Esophagus squamous epithelium (tissue), 5 donors: Measurements from ENCODE around the gene DBF4. TPM values are rescaled to one million over a fixed set of nuclear protein-coding genes. Genes with fewer than 3 reads are reported as not detected.
"Not testable (repeated sequence)": the region's sequence is repeated elsewhere in the genome, so short reads cannot be mapped to it uniquely, and the experiment has no call there.

Source experiments
- DNase-seq: peaks from one replicate; lab custom pipeline; 2025; lab: John Stamatoyannopoulos, UW
- H3K27ac ChIP-seq, 4 donors: fragments of 200-600 bp; sonication (generic); one replicate each; pipeline ENCODE4 v1.5.1; 2016 to 2019; ENCODE audit warnings: mild to moderate bottlenecking in 1 of 4
- H3K27me3 ChIP-seq, 4 donors: fragments of 200-600 bp; sonication (generic); 1 replicate in 3 of 4; 2 replicates in 1 of 4; pipeline versions ENCODE4 v1.5.1 to v1.6.0; 2017 to 2021; ENCODE audit warnings: antibody characterized with exemption in 1 of 4
- H3K36me3 ChIP-seq, 3 donors: fragments of 200-600 bp; sonication (generic); one replicate each; pipeline ENCODE4 v1.5.1; 2016 to 2019
- H3K4me1 ChIP-seq, 3 donors: fragments of 200-600 bp; sonication (generic); one replicate each; pipeline ENCODE4 v1.5.1; 2017 to 2019
- H3K4me3 ChIP-seq, 4 donors: fragments of 200-600 bp; sonication (generic); 1 replicate in 3 of 4; 2 replicates in 1 of 4; pipeline ENCODE4 v1.5.1; 2016 to 2019; ENCODE audit warnings: mild to moderate bottlenecking in 2 of 4, moderate library complexity in 1 of 4
- H3K9me3 ChIP-seq, 3 donors: fragments of 200-600 bp; sonication (generic); one replicate each; pipeline ENCODE4 v1.5.1; 2016 to 2019
- POLR2A ChIP-seq, 4 donors: fragments of 450-650 bp; IDR thresholded peaks; one replicate each; pipeline ENCODE4 v1.6.1; 2017; ENCODE audit warnings: antibody characterized with exemption in 4 of 4, mild to moderate bottlenecking in 4 of 4, moderate library complexity in 3 of 4
- WGBS, 2 donors: methylation state at CpG; one replicate each; pipeline ENCODE4 v1.1.5; 2018; 5-methylcytosine and 5-hydroxymethylcytosine counted together
- intact Hi-C: fragments of 100-400 bp; cut with DNase I; formaldehyde crosslinking; loops from one replicate; pipeline ENCODE4 v1.15.0; 2022
- total RNA-seq, 4 donors: library from RNA; depleted of rRNA; stranded (reverse); fragments of >200 nt; gene quantifications; one replicate each; pipeline ENCODE4 v1.1.0, GENCODE V29; 2016
- TF ChIP-seq, protein P1 (sequence below), 6 experiments: fragments of 450-650 bp in 4 of 6; fragments of 200-600 bp in 2 of 6; sonication (generic) in 2 of 6; IDR thresholded peaks; one replicate each; pipeline ENCODE4 v1.5.1; 2016 to 2019; ENCODE audit warnings: antibody characterized with exemption in 6 of 6, mild to moderate bottlenecking in 4 of 6, moderate library complexity in 4 of 6
- donor health status: DM: yes; HTN: yes; CAD: no.

DBF4 gene
- total RNA-seq, 4 donors from 2014 or later = 11.0 to 27.3 (median 18.0) TPM

DNA sequence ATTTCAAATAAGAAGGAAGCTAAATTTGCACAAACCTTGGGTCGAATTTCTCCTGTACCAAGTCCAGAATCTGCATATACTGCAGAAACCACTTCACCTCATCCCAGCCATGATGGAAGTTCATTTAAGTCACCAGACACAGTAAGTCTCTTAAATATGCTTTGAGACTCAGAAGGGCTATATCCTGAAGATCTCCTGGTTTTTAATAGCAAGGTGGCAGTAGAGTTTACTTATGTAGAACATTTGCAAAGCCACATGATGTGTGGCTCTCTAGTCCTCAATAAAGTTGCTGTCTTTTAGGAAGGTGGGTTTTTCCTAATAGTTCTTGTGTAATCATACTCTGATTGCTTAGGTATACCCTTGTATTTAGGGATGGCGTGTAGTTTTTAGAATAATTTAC, 8.7 kb downstream of the DBF4 start:
- 73 to 78% methylated on average over 2 of the region's 2 CpGs for WGBS, 2 donors
- no peaks in the 10 kb centered on the region for H3K27me3 ChIP-seq
- intact Hi-C loops = loop anchor here (10.0 kb wide), 1 partner anchor 80 kb away; no protein-coding TSS in a partner anchor
- no peak for DNase-seq
- peaks cover 0 to 44% (median 0%) of the 10 kb centered on the region in 3 donors for H3K36me3 ChIP-seq
- TF ChIP-seq POLR2A (IDR thresholded peaks at IDR 0.05) = no peak
- TF ChIP-seq, protein P1, sequence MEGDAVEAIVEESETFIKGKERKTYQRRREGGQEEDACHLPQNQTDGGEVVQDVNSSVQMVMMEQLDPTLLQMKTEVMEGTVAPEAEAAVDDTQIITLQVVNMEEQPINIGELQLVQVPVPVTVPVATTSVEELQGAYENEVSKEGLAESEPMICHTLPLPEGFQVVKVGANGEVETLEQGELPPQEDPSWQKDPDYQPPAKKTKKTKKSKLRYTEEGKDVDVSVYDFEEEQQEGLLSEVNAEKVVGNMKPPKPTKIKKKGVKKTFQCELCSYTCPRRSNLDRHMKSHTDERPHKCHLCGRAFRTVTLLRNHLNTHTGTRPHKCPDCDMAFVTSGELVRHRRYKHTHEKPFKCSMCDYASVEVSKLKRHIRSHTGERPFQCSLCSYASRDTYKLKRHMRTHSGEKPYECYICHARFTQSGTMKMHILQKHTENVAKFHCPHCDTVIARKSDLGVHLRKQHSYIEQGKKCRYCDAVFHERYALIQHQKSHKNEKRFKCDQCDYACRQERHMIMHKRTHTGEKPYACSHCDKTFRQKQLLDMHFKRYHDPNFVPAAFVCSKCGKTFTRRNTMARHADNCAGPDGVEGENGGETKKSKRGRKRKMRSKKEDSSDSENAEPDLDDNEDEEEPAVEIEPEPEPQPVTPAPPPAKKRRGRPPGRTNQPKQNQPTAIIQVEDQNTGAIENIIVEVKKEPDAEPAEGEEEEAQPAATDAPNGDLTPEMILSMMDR (IDR thresholded peaks at IDR 0.05) = no peak
- H3K27ac ChIP-seq = no peak overlapping the region
- H3K4me1 ChIP-seq = no peaks in the 10 kb centered on the region
- H3K9me3 ChIP-seq = no peaks in the 10 kb centered on the region
- H3K4me3 ChIP-seq = no peak overlapping the region

GRCh38 chr7:87886875-87887274, 10.6 kb downstream of the DBF4 start:
- no peak for TF ChIP-seq POLR2A (IDR thresholded peaks at IDR 0.05)
- TF ChIP-seq, protein P1 (IDR thresholded peaks at IDR 0.05) = peak in 4 of 6 experiments; percentile 37 to 57 (median 44)
- intact Hi-C loops = loop anchor here (10.0 kb wide), 1 partner anchor 82 kb away; no protein-coding TSS in a partner anchor
- no peak overlapping the region for H3K4me3 ChIP-seq
- no peaks in the 10 kb centered on the region for H3K4me1 ChIP-seq
- H3K9me3 ChIP-seq = no peaks in the 10 kb centered on the region
- H3K27ac ChIP-seq = no peak overlapping the region
- no peaks in the 10 kb centered on the region for H3K27me3 ChIP-seq
- peaks cover 0 to 48% (median 0%) of the 10 kb centered on the region in 3 donors for H3K36me3 ChIP-seq
- DNase-seq = no peak

- no peak overlapping the region for H3K27ac ChIP-seq
- DNase-seq = no peak
- WGBS, 2 donors = 86 to 94% methylated on average over 2 of the region's 2 CpGs
- TF ChIP-seq, protein P1 (IDR thresholded peaks at IDR 0.05) = no peak
- TF ChIP-seq POLR2A (IDR thresholded peaks at IDR 0.05) = no peak
- peaks cover 0 to 42% (median 5%) of the 10 kb centered on the region in 3 donors for H3K36me3 ChIP-seq
- H3K4me1 ChIP-seq = no peaks in the 10 kb centered on the region
- no peak overlapping the region for H3K4me3 ChIP-seq
- H3K9me3 ChIP-seq = no peaks in the 10 kb centered on the region
- no peaks in the 10 kb centered on the region for H3K27me3 ChIP-seq
- intact Hi-C loops = no loop called here
These were observed 19.1 kb downstream of the DBF4 start for GRCh38 chr7:87895363-87895762.

DNA sequence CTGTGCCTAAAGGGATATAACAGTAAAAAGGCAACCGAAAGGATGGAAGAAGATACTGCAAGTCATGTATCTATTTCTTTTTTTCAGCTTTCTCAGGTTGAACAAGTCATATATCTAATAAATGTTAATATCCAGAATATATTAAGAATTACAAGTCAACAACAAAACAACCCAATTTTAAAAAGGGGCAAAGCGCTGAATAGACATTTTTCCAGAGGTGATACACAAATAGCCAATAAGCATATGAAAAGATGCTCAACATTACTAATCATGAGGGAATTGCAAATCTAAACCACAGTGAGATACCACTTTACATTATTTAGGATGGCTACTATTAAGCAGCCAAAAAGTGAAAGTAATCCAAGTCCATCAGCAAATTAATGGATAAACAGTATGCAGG, 23.0 kb downstream of the DBF4 start:
- no peak for DNase-seq
- Histone ChIP-seq H3K4me1 (no peaks in the 10 kb centered on the region), H3K27me3 (no peaks in the 10 kb centered on the region), H3K36me3 (peaks cover 0 to 55% (median 5%) of the 10 kb centered on the region in 3 donors), H3K27ac (no peak overlapping the region), H3K4me3 (no peak overlapping the region), H3K9me3 (no peaks in the 10 kb centered on the region)
- WGBS, 2 donors = 100% methylated on average over 2 of the region's 2 CpGs
- intact Hi-C loops = no loop called here
- TF ChIP-seq, protein P1 (IDR thresholded peaks at IDR 0.05) = no peak
- TF ChIP-seq POLR2A (IDR thresholded peaks at IDR 0.05) = no peak

DNA sequence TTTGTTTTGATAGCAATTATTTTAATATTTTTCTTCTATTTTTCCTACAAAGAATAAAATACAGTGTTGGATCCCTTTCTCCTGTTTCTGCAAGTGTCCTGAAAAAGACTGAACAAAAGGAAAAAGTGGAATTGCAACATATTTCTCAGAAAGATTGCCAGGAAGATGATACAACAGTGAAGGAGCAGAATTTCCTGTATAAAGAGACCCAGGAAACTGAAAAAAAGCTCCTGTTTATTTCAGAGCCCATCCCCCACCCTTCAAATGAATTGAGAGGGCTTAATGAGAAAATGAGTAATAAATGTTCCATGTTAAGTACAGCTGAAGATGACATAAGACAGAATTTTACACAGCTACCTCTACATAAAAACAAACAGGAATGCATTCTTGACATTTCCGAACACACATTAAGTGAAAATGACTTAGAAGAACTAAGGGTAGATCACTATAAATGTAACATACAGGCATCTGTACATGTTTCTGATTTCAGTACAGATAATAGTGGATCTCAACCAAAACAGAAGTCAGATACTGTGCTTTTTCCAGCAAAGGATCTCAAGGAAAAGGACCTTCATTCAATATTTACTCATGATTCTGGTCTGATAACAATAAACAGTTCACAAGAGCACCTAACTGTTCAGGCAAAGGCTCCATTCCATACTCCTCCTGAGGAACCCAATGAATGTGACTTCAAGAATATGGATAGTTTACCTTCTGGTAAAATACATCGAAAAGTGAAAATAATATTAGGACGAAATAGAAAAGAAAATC, 31.0 kb downstream of the DBF4 start:
- H3K4me3 ChIP-seq, H3K4me1 ChIP-seq, H3K27ac ChIP-seq, H3K9me3 ChIP-seq, H3K27me3 ChIP-seq, DNase-seq, intact Hi-C loops: not testable (repeated sequence)
- WGBS, 2 donors = 94 to 98% methylated on average over 3 of the region's 3 CpGs
- peaks cover 0 to 41% (median 0%) of the 10 kb centered on the region in 3 donors for H3K36me3 ChIP-seq

DNA sequence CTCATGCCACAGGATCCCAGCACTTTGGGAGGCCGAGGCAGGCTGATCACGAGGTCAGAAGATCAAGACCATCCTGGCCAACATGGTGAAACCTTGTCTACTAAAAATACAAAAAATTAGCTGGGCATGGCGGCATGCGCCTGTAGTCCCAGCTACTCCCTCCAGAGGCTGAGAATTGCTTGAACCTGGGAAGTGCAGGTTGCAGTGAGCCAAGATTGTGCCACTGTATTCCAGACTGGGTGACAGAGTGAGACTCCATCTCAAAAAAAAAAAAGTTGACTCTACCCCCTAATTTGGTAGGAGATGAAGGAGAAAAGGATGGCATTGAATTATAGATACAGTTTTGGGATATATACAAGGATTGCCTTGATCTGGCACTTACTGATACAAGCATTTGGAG, 32.5 kb downstream of the DBF4 start:
- H3K4me3 ChIP-seq, H3K9me3 ChIP-seq, H3K27ac ChIP-seq, DNase-seq, intact Hi-C loops, H3K27me3 ChIP-seq, H3K4me1 ChIP-seq: not testable (repeated sequence)
- WGBS, 2 donors = 96 to 97% methylated on average over 4 of the region's 4 CpGs
- H3K36me3 ChIP-seq = peaks cover 0 to 32% (median 0%) of the 10 kb centered on the region in 3 donors
